Measurements from ENCODE around the gene CDH4.
"Not testable (repeated sequence)": the region's sequence is repeated elsewhere in the genome, so short reads cannot be mapped to it uniquely, and the experiment has no call there.

Gene CDH4

DNA sequence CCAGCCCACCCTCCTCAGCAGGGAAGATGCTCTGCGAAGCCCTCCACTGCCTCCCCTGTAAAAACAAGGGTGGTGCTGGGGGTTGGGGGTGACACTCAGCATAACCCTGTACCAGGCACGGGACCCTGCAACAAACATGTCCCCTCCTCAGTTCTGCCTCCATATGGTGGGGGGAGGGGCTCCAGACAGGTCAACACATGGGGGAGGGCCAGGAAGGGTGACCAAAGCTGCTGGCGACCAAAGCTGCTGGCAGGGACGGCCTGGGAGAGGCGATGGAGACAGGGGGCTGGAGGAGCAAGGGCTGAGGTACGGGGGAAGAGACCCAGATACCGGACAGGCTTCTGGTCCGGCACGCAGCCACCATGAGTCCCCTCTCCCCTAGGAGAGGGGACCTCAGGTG is 690.5 kb downstream of the CDH4 start:
- no peak for DNase-seq

DNA sequence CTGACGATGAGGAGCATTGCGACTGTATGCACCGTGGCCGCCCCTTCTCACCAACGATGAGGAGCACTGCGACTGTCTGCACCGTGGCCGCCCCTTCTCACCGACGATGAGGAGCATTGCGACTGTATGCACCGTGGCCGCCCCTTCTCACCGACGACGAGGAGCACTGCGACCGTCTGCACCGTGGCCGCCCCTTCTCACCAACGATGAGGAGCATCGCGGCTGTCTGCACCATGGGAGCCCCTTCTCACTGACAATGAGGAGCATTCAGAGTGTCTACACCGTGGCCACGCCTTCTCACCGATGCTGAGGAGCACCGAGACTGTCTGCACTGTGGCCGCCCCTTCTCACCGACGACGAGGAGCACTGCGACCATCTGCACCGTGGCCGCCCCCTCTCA is 692.9 kb downstream of the CDH4 start:
- DNase-seq = not testable (repeated sequence)

DNA sequence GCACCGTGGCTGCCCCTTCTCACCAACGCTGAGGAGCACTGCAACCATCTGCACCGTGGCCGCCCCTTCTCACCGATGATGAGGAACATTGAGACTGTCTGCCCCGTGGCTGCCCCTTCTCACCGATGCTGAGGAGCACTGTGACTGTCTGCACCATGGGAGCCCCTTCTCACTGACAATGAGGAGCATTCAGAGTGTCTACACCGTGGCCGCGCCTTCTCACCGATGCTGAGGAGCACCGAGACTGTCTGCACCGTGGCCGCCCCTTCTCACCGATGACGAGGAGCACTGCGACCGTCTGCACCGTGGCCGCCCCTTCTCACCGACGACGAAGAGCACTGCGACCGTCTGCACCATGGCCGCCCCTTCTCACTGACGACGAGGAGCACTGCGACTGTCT is 693.4 kb downstream of the CDH4 start:
- not testable (repeated sequence) for DNase-seq

DNA sequence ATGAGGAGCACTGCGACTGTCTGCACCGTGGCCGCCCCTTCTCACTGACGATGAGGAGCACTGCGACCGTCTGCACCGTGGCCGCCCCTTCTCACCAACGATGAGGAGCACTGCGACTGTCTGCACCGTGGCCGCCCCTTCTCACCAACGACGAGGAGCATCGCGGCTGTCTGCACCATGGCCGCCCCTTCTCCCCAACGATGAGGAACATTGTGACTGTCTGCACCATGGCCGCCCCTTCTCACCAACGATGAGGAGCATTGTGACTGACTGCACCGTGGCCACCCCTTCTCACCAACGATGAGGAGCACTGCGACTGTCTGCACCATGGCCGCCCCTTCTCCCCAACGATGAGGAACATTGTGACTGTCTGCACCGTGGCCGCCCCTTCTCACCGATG is 696.0 kb downstream of the CDH4 start:
- not testable (repeated sequence) for DNase-seq

DNA sequence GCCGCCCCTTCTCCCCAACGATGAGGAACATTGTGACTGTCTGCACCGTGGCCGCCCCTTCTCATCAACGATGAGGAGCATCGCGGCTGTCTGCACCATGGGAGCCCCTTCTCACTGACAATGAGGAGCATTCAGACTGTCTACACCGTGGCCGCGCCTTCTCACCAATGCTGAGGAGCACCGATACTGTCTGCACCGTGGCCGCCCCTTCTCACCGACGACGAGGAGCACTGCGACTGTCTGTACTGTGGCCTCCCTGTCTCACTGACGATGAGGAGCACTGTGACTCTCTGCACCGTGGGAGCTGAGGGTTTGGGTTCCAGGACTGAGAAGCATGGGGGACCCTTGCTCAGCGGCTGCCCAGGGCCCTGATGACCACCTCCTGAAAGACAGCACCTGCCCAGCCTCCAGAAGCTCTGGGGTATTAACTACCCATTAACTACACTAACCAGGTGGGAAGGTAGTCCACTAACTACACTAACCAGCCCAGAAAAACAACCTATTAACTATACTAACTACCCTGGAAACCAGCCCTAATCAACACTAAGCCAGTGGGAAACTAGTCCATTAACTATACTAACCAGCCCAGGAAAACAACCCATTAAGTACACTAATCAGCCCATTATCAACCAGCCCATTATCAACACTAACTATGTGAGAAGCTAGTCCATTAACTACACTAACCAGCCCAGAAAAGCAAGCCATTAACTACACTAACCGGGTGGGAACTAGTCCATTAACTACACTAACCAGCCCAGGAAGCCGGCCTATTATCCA is 696.7 kb downstream of the CDH4 start:
- no peak for DNase-seq

DNA sequence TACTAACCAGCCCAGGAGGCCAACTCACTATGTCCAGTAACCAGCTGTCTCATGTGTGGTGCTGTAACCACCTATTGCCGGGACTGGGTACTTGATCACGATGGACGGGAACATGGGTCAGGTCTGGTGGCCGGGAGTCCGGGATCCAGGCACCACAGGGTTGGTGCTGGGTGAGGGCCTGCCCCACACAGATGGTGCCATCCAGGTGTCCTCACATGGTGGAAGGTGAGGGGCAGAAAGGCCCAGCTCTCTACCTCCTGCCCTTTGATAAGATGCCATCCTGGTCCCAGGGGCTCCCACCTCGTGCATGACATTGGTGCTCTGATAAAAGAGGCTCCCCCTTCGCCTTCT is 697.3 kb downstream of the CDH4 start:
- no peak for DNase-seq

DNA sequence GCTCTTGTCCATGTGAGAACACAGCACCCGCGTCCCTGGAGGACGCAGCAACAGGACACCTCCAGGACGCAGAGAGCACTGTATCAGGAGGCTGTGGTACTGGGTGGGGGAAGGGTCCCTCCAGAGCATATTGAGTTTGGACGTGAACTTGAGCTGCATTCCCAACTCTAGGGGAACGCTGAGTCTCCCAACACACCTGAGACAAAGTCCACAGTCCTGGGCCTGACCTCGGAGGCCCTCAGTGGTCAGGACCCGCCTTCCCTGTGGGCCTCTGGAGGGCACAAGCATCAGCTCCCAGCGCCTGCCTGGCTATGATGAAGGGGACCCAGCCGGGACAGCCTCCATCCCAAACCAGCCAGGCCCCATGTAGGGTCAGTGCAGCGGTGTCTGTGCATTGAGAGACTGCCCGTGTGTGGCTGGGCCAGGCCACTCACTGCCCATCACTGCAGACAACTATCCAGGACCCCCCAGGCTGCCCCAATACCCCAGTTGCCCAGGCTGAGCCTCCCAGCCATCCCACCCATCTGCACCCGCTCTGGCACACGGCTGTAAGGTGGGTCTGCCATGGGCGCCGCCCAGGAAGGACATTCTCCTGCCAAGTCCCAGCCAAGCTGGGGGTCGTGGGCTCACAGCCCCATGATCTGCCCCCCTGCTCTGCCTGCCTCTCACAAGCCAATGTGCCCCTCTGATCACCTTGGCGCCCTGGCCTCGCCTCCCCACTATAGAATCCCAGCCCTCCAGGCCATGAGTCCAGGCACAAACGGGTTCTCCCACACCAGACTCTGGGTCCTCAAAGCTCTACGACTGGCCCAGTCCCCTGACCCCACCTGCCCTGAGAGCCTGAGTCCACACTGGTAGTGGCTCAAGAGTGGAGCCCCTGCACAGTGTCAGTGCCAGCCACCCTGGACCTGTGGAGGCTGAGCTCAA is 697.9 kb downstream of the CDH4 start:
- no peak for DNase-seq

DNA sequence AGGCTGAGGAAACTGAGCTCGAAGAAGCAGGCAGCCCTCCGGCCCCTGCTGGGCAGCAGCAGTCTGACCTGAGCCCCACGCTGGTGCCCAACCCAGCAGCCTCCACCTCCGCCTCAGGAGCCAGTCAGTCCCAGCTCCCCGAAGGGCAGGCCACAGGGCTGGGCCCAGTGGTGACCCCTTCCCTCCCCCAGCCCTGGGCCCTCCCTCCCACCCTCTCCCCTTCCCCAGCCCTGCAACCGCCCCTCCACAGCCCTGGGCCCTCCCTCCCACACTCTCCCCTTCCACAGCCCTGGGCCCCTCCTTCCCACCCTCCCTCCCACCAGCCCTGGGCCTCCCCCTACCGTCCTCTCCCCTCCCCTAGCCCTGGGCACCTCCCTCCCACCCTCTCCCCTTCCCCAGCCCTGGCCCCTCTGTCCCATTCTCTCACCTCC is 698.6 kb downstream of the CDH4 start:
- DNase-seq = no peak

DNA sequence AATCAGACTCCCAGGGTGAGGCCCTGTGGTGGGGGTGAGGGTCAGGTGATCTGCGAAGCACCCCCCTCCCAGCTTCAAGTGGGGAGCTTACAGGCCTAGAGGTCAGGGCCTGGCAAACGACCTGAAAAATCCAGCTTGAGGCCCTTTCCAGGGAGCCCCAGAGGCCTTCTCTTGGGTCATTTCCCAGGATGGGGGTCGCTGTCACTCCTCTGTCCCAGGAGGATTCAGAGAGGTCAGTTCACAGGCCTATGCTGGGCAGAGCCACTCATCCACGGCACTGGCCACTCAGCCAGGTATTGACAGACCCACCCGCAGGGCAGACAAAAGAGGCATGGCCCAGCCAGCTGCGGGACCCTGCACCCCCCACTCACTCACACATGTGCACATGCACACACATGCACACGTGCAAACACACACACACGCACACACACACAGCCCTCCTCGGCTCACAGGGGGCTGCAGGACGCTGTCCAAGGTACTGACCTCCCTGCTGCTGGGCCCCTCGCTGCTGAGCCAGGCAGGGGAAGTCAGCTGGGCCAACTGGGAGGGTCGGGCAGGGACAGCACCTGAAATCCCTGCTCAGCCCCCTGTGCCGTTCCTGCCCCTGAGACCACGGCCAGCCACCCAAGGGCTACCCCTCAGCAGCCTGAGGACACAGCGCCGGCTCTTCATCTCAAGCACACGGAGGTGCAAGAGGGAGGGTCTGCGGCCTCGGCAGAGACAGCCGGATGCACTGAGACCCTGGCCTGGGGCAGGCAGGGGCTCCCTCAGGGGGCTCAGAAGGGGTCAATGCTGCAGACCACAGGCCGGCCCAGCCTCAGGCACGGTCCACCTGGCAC is 699.9 kb downstream of the CDH4 start:
- DNase-seq = no peak

DNA sequence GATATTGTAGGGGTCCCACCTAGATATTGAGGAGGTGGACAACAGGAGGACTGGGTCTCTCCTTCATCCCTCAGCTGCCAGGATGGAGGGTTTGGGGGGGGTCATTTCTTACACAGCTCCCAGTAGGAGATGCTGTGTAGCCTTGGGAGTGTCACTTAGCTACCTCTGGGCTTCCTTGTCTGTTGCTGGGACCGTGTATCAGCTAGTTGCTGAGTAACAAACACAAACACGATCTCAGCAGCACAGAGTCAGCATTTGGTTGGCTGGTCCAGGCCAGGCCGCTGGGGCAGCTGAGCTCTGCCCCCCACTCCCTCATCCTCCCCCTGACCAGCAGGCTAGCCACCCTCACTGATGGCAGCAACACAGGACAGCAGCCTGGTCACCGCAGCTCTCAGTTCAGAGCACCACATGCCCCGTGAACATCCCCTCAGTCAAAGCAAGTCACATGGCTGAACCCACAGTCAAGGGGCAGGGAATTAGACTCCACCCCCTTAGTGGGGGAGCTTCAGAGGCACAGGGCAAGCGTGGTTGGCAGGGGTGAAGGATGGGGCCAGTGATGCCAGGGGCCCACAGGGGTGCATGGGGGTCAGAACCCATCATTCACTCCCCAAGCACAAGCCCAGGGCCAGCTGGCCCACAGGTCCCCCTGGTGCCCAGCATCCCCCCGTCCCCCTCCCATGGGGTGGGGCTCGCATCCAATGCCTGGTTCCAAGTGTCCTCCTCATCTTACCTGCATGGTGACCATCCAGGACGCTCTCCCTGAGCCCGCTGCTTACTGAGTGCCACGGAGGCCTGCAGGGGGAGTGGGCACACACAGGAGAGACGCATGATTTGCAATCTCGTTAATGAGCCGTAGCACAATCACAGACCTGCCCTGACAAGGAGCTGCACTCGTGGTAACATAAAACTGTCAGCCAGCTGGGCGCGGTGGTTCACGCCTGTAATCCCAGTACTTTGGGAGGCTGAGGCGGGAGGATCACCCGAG is 701.3 kb downstream of the CDH4 start:
- no peak for DNase-seq

DNA sequence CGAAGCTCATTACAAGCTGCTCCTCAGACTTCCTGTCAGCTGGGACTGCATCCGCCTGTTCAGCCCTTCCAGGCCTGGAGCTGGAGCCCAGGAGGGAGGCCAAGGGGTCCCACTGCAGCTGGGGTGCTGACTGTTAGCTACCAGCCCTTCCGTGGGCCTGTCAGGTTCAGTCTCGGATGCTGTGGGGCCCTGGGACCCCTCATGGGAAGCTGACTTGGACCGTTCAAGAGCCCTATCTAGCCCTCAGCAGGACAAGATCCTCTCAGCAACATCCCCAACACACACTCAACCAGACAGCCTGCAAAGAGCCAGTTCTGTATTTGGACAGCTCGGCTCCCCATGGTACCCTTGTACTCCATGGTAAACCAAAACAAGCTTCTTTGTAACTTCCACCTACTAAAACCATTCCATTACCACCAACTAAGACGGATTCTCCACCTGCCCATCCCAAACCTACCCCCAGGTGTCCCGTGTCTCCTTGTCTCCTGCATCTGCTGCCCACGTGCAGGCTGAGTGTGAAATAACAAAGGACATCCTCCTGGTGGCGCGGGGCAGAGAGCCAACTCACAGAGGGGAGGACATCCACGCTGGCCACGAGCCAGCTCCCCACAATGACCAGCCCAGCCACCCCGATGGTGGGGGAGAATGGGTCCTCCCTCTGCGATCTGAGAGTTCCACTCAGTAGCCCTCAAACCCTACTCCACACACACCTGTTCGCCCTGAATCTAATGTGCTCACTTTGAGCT is 702.4 kb downstream of the CDH4 start:
- DNase-seq = no peak

DNA sequence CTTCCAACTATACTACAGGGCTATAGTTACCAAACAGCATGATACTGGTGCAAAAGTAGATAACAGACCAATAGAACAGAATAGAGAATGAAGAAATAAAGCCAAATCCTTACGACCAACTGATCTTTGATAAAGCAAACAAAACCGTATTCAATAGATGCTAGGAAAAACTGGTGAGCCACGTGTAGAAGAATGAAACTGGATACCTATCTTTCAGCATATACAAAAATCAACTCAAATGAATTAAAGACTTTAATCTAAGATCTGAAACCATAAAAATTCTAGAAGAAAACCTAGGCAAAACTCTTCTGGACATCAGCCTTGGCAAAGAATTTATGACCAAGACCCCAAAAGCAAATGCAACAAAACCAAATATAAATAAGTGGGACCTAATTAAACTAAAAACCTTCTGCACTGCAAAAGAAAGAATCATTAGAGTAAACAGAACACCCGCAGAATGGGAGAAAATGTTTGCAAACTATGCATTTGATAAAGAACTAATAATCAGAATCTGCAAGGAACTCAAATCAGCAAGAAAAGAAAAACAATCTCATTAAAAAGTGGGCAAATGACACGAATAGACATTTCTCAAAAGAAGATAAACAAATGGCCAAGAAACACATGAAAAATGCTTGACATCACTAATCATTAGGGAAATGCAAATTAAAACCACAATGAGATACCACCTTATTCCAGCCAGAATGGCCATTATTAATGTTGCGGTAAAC is 703.8 kb downstream of the CDH4 start:
- DNase-seq = no peak

DNA sequence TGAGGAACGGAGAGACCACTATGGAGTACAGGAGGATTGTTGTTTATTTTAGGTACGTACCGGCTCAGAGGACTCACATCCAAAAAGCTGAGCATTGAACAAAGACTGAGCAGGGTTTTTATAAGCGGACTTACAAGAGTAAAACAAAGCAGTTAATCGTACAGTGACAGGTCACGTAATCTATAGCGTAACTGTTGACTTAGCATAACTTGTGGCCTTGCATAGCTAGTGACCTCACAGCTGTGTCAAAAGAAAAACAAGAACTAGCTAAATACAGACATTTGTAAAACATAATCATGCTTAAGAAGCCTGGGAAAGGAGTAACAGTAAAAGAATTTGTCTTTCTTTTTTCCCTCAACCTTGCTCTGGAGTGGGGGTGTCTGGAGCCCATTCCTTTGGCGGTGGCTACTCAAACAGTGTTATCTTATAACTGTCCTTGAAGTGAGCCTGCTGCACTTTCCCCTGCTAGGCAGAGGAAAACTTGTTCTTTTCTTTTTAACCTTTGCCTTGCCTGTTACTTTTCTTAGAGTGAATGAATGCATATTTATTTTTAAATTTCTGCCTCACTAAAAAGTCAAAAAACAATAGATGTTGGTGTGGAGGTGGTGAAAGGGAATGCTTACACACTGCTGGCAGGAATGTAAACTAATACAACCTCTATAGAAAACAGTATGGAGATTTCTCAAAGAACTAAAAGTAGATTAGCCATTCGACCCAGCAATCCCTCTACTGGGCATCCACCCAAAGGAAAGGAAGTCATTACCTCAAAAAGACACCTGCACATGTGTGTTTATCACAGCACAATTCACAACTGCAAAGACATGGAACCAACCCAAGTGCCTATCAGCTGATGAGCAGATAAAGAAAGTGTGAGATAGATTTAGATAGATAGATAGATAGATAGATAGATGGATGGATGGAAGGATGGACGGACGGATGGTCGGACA is 704.6 kb downstream of the CDH4 start:
- DNase-seq = no peak

DNA sequence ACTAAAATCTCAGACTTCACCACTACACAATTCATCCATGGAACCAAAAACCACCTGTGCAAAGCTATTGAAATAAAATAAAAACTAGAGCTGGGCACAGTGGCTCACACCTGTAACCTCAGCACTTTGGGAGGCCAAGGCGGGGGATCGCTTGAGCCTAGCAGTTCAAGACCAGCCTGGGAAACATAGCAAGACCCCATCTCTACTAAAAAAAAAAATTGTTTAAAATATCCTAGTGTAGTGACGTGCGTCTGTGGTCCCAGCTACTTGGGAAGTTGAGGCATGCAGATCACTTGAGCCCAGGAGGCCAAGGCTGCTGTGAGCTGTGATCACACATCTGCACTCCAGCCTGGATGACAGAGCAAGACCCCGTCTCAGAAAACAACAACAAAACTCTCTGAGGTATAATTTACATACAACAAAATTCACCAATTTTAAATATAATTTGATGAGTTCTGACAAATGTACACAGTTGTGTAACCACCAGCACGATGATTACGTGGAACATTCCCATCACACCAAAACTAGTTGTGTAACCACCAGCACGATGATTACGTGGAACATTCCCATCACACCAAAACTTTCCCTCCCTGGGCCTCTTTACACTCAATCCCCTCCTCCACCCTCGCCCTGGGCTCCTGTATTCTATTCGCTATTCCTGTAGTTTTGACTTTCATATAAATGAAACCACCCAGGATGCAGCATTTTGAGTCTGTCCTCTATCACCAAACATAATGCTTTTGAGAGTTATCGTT is 706.1 kb downstream of the CDH4 start:
- no peak for DNase-seq

DNA sequence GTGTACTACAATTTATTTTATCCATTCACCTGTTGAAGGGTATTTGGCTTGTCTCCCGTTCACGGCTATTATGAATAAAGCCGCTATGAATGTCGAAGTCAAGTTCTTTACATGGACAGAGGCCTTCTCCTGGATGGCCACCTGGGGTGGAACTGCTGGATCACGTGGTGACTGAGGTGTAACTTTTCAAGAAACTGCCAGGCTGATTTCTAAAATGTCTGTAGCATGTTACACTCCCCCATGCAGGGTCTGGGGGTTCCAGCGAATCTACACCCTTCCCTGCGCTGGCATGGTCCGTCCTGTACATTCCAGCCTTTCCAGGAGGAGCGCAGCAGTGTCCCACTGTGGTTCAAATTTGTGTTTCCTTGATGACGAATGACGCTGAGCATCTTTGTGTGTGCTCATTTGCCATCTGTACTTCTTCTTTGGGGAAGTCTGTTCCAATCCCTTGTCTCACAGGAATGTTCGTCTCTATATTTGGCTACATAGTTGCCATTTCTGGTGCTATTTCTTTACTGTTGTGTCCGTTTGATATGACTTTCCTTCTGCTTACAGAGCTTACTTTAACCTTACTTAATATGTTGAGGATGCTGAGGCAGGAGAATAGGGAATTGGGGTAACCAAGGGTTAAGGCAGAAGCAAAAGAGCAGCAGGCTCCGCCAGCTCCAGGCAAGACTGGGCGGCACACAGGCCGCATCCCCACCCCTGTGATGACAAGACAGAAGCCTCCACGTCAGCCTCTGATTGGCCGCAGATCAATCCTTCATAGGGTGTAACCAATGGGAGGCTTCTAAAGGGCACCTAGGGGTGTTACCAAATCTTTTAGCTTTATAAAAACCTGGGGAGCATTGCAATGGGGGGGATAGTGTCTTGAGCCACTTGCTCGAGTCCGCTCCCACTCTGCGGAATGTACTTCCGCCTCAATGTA is 707.0 kb downstream of the CDH4 start:
- DNase-seq = no peak

DNA sequence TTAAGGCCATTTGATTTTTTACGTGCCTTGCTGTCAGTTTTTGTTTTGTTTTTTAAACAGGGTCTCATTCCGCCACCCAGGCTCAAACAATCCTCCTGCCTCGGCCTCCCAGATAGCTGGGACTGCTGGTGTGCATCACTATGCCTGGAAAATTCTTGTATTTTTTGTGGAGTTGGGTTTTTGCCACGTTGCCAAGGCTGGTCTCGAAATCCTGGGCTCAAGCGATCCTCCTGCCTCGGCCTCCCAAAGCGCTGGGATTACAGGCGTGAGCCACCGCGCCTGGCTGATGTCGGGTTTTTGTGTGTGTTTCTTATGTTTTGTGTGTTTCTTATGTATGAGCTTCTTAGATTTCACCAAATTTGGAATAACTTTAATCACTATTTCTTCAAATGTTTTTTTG is 708.8 kb downstream of the CDH4 start:
- DNase-seq = no peak

DNA sequence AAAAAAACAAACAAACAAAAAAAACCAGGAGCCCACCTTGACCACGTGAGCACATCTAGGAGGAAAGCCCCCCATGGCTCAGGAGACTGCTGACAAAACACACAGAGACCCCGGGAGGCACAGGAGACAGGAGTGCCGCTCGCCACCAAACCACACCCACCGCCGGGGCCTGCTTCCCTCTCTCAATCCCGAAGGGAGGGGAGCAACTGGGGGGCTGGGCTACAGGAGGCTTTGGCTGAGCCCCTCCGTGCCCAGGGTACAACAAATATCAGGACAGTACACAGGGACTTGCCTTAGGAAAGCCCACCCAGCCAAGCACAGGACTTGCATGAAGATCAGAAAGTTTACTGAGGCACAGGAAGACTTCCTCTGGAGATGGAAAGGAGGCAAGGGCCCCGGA is 711.1 kb downstream of the CDH4 start:
- DNase-seq = no peak
